ENCODE results near the gene DDIAS. TPM values are rescaled to one million over a fixed set of nuclear protein-coding genes. Genes with fewer than 3 reads are reported as not detected.
"Not testable (repeated sequence)": the region's sequence is repeated elsewhere in the genome, so short reads cannot be mapped to it uniquely, and the experiment has no call there.

The DDIAS gene
- total RNA-seq, 1 donor from 2014 or later: 1.8 TPM

DNA sequence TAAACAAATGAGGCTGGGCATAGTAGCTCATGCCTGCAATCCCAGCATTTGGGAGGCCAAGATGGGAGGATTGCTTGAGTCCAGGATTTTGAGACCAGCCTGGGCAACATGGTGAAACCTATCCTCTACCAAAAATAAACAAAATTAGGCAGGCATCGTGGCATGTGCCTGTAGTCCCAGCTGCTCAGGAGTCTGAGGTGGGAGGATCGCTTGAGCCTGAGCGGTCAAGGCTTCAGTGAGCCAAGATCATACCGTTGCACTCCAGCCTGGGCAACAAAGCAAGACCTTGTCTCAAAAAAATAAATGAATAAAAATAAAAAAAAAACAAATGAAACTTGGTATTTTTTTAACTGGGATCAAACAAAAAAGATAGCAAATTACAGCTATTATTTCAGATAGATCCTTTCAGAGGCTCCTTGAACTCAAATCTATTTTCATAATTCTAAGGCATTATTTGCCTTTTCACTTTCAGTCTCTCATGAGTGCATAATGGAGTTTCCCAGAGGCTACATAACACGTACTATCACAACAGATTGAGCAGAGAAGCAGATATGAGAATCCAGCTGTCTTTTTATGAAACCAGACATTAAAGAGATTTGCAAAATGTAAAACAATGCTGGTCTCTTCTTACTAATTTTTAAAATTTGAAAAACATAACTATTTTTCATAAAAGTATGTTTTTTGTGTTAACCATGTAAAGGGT, 23.1 kb downstream of the DDIAS start:
- DNase-seq (ENCODE audit: low read depth in 2 of 2): no peak

DNA sequence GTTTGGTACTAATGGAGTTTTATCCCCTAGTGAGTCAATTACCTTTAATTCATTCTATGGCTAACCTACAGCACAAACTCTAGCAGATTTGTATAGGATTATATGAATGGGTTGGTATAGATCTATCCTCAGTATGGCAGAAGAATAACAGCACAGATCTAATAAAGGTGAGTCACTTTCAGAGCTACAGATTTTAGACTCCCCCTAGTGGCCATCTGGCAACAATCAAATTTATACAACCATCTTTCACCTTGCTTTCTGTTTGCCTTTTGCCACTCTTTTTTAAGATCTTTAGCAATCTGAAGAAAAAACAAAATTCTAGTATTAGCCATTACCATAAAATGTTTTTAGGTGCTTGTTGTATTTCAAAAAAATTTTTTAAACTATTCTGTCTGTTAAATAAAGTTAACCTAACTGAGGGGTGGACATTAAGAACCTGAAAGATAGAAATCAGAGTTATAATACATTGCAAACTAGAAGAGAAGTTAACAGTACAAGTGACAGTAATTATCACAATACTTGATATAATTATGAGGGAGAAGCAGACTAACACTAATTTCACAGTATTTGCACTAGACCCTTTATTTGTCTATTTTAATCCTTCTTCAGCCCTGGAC, 25.8 kb downstream of the DDIAS start:
- peak; percentile 70 to 76 for DNase-seq (ENCODE audit: low read depth in 2 of 2)

DNA sequence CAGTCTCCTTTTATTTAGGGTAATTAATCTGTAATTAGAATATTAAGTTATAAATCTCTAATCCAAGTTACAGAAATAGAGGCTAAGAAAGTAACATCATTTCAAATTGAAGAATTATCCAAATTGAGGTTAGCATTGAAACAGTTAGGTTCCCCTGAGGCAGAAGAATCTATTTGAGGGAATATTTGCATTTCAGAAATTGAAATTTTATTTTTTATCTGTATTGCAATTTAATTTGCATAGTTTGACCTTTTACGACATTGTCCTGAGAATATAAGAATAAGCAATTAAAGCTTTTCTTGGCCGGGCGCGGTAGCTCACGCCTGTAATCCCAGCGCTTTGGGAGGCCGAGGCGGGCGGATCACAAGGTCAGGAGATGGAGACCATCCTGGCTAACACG, 27.6 kb downstream of the DDIAS start:
- DNase-seq (ENCODE audit: low read depth in 2 of 2): no peak

DNA sequence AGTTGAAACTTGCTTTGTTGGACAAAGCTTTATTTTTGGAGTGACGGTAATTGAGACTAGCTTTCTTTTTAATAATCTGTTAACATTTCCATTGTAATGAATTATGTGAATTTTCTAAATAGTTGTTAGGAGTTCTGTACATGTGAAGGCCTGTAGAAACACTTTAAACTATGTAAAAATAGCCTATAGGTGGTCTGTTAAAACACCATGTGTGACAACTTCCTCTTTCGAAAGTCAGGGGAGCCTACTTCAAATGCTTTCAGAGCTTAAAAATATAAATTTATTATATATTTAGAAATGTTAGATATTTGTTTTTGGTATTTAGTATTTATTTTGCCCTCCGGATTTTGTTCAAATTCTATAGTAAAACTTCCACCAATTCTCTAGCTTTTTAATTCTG, 28.7 kb downstream of the DDIAS start:
- no peak for DNase-seq (ENCODE audit: low read depth in 2 of 2)

DNA sequence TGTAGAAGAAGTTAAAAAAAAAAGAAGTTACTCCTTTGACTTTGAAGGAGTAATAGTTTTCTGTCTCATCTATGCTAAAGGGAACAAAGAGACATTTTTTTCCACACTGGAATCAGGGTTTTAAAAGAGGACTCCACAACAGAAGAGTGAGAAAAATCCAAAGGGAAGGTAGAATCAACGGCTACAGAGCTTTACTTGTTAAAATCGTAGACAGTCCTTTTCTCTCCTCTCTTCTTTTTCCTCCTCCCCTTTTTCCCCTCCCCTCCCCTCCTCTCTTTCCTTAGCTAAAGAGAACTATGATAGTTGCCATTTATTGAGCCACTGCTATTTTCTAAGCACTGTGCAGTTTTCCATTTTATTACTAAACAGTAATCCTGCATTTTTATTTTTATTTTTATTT, 29.2 kb downstream of the DDIAS start:
- no peak for DNase-seq (ENCODE audit: low read depth in 2 of 2)

DNA sequence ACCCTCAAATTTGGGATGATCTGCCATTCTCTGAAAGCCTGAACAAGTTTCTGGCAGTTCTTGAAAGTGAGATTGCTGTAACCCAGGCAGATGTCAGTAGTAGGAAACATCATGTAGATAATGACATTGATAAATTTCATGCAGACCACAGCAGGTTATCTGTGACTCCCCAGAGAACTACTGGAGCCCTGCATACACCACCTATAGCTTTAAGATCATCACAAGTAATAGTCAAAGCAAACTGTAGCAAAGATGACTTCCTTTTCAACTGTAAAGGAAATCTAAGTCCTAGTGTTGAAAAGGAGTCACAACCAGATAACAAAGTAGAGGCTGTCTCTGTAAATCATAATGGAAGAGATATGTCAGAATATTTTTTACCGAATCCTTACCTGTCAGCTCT, 31.0 kb downstream of the DDIAS start:
- DNase-seq (ENCODE audit: low read depth in 2 of 2): no peak

DNA sequence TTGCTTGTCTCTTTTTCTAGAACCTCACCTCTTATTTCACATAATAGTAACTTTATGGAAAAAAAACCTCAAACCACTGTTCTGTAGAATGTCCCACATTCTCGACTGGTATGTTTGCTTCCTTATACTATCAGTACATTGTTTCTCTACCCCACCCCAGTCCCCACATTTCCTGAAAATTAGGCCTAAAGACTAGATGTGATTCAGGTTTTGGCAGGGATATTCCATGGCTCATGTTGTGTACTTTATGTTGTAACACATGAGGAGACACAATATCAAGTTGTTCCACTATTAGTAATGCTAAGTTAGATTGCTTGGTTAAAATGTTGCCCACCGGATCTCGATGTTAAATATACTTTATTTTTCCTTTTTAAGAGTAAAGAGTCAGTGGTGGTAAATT, 34.7 kb downstream of the DDIAS start:
- peak; percentile 24 to 46 for DNase-seq (ENCODE audit: low read depth in 2 of 2)

DNA sequence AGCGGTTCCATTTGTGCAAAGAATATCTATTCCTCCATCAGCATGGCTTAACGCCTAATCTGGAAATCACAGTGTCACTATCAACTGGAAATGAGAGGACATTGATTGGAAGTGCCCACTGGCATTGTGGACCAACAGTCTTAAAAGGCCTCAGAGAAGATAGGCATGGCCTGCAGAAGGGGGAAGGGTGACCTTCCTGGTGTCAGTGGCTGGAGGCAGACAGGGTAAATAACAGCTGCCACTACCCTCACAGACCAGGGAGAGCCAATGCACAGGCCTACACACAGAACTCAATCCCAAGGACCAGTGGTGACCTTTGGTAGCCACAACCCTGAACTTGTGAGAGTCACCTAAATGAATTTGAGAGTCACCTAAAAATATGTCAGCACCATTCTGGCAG, 36.0 kb downstream of the DDIAS start:
- DNase-seq (ENCODE audit: low read depth in 2 of 2): no peak

DNA sequence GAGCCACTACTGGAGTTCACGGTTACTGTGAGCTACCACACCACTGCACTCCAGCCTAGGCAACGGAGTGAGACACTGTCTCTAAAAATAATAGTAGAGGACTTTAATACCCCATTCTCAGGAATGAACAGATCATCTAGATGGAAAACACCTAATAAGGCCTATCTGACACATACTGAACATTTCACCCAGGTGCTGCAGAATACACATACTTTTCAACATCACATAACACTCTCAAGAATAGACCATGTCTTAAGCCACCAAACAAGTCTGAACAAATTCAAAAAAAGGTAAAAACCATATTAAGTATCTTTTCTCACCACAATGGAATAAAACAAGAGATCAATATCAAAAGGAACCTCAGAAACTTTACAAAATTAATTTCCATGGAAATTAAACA, 37.9 kb downstream of the DDIAS start:
- DNase-seq (ENCODE audit: low read depth in 2 of 2): no peak

DNA sequence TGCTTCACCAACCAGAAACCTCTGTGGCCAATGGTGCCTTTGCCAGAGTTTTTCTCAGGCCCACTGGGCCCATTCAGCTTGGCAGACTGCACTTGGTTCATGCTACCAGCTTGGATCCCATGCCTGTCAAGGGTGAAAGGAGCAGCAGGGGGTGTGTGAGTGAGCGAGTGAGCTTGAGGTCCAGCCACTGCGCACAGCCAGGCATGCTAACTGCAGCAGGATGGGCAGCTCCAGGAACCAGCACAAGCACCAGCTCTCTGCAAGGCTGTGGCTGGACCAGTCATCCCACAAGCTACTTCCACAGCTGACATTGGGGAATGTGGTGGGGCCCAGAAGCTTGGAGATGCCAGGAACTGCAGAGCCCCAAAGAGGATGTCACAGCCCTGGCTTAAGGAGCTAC, 40.8 kb downstream of the DDIAS start:
- no peak for DNase-seq (ENCODE audit: low read depth in 2 of 2)

DNA sequence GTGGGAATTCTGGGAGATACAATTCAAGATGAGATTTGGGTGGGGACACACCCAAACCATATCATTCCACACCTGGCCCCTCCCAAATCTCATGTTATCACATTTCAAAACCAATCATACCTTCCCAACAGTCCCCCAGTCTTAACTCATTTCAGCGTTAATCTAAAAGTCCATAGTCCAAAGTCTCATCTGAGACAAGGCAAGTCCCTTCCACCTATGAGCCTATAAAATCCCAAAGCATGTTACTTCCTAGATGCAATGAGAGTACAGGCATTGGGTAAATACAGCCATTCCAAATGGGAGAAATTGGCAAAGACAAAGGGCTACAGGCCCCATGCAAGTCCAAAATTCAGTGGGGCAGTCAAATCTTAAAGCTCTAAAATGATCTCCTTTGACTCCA, 41.9 kb downstream of the DDIAS start:
- DNase-seq (ENCODE audit: low read depth in 2 of 2): not testable (repeated sequence)

DNA sequence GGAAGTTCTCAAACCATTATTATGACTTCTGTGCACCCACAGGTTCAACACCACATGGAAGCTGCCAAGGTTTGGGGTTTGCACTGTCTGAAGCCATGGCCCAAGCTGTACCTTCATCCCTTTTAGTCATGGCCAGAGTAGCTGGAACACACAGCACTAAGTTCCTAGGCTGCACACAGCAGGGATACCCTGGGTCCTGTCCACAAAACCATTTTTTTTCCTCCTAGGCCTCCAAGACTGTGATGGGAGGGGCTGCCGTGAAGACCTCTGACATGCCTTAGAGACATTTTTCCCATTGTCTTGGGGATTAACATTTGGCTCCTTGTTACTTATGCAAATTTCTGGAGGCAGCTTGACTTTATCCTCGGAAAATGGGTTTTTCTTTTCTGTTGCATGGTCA, 42.7 kb downstream of the DDIAS start:
- no peak for DNase-seq (ENCODE audit: low read depth in 2 of 2)

DNA sequence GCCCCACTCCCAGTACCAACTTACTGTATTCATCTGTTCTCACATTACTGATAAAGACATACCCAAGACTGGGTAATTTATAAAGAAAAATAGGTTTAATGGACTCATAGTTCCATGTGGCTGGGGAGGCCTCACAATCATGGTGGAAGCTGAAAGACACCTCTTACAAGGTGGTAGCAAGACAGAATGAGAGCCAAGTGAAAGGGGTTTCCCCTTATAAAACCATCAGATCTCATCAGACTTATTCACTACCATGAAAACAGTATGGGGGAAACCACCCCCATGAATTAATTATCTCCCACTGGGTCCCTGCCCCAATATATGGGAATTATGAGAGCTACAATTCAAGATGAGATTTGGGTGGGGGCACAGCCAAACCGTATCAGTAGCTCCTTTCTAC, 43.5 kb downstream of the DDIAS start:
- DNase-seq (ENCODE audit: low read depth in 2 of 2): not testable (repeated sequence)

DNA sequence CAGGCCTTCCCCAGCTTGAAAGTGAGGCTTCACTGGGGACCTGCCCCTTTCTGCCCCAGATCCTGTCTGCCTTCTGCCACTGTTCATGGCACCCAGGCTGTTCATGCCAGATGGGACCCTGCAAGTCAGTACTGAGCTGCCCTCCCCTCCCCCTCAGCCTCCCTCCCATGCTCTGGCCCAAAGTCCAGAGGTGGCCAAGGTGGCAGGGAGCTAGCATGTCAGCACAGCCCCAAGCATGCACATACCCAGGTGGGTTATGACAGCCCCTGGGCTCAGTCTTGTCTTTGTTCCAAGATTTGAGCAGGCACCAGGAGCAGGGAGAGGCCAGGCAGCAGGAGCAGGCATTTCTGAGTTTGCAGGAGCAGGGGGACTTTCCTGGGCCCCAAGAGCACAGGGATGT, 44.1 kb downstream of the DDIAS start:
- no peak for DNase-seq (ENCODE audit: low read depth in 2 of 2)

DNA sequence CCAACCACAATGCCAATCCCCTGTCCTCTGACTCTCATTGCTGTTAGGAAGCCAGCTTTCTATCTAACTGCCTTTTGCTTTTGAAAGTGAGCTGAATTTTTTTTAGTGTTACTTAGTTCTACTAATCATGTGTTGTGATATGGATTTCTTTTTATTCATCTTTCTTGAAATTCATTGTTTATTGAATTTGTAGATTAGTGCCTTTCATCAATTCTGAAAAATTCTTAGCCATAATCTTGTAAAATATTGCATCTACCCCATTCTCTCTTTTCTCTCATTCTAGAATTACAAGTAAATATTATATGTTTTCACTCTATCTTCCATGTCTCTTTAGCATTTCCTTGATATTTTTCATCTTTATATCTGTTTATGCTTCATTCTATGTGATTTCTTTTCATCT, 47.8 kb downstream of the DDIAS start:
- no peak for DNase-seq (ENCODE audit: low read depth in 2 of 2)

DNA sequence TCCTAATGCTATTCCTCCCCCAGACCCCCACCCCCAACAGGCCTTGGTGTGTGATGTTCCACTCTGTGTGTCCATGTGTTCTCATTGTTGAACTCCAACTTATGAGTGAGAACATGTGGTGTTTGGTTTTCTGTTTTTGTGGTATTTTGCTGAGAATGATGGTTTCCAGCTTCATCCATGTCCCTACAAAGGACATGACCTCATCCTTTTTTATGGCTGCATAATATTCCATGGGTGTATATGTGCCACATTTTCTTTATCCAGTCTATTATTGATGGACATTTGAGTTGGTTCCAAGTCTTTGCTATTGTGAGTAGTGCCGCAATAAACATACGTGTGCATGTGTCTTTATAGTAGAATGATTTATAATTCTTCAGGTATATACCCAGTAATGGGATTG, 49.0 kb downstream of the DDIAS start:
- not testable (repeated sequence) for DNase-seq (ENCODE audit: low read depth in 2 of 2)

DNA sequence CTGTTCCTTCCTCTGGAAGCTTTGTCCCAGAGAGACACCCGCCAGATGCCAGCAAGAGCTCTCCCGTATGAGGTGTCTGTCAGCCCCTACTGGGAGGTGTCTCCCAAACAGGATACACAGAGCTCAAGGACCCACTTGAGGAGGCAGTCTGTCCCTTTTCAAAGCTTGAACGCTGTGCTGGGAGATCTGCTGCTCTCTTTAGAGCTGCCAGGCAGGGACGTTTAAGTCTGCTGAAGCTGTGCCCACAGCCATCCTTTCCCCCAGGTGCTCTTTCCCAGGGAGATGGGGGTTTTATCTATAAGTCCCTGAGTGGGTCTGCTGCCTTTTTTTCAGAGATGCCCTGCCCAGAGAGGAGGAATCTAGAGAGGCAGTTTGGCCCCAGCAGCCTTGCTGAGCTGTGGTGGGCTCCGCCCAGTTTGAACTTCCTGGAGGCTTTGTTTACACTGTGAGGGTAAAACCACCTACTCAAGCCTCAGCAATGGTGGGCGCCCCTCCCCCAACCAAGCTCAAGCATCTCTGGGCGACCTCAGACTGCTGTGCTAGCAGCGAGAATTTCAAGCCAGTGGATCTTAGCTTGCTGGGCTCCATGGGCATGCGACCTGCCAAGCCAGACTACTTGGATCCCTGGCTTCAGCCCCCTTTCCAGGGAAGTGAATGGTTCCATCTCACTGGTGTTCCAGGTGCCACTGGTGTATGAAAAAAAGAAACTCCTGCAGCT, 54.4 kb downstream of the DDIAS start:
- DNase-seq (ENCODE audit: low read depth in 2 of 2): not testable (repeated sequence)

DNA sequence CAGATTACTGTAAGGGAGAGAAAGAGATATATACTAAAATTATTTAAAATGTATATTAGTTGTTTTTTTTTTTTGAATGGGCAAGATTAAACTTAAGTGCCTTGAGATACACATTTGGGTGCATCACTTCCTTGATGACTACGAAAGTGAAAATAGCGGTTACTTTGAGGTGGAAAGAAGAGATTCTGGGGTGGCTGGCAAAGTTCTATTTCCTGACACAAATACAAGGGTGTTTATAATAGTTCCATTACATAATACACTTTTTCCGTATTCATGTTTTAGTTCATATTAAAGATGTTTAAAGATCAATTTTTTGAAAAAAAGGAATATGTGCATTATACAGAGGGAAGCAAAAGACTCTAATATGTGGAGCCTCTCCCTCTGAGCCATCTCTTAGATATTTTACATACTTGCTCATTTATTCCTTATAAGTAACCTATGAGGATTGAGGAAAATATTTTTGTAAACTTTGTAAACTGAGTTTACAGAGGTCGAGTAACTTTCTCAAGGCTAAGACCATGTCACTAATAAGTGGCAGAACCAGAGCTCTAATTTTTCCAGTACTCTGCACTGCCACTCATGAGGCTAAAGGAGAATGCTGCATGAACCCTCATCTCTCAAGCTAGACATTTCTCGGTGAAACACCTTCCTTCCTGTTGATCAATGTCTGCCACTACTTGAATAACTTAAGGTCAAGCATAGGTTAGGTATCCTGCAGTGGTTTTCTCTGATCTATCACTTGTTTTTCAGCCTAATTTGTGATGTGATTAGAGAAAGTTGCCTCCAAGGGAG, 58.6 kb downstream of the DDIAS start:
- peak in 1 of 2 donors; percentile 15 for DNase-seq (ENCODE audit: low read depth in 2 of 2)

DNA sequence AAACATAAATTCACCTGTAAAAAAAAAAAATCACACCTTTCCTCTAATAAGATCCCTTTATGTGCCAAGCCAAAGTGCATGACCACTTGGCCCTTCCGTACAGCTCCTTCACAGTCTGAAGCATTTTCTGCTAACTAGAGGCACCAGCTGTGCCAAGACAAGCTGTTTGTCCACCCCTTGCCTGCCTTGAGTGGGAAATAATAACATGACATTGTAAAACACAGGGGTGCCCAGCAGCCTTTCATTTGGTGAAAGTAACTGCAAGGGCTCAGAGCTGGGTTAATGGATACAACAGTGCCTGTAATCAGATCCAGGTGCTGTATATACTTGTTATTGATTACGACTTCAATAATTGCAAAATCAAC, 59.2 kb downstream of the DDIAS start:
- DNase-seq (ENCODE audit: low read depth in 2 of 2): no peak

DNA sequence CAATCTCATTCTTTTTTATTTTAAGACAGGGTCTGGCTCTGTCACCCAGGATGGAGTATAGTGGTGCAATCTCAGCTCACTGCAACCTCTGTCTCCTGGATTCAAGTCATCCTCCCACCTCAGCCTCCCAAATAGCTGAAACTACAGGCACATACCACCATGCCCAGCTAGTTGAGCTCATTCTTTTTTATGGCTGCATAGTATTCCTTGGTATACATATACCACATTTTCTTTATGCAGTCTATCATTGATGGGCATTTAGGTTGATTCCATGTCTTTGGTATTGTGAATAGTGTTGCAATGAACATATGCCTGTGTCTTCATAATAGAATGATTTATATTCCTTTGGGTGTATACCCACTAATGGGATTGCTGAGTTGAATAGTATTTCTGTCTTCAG, 60.5 kb downstream of the DDIAS start:
- not testable (repeated sequence) for DNase-seq (ENCODE audit: low read depth in 2 of 2)

DNA sequence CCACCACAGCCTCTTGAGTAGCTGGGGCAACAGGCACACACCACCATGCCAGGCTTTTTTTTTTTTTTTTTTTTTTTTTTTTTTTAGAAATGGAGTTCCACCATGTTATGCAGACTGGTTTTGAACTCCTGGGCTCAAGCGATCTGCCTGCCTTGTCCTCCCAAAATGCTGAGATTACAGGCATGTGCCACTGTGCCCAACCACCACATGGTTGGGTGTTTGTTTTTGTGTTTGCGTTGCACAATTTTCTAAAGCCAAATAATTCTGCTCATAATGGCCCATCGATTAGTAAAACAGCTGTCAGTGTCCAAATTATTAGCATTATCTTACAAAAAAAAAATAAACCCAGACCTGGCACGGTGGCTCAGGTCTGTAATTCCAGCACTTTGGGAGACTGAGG, 65.8 kb downstream of the DDIAS start:
- no peak for DNase-seq (ENCODE audit: low read depth in 2 of 2)

DNA sequence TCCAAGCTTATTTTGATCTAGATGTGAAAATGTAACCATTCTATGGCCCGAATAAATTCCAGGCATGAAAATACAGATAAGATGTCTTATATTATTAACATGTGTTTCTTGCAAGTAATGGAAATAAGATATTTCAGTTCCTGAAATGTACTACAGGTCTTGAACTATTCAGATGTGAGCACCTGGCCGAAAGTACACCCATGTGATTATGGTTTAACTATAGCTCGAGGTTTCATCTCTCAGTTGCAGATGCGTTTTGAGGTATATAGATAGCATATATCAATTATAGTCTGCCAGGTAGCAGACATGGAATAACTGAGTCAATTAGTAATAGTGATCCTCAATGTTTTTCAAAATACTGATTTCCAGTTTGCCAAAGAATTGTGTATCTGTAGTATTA, 68.3 kb downstream of the DDIAS start:
- no peak for DNase-seq (ENCODE audit: low read depth in 2 of 2)

Measured in lung microvascular endothelial cell (primary cell).